Right lobe of liver (tissue), 6 donors: ENCODE results near the gene CFAP107. TPM values are rescaled to one million over a fixed set of nuclear protein-coding genes. Genes with fewer than 3 reads are reported as not detected.
"Not testable (repeated sequence)": the region's sequence is repeated elsewhere in the genome, so short reads cannot be mapped to it uniquely, and the experiment has no call there.

Experiments
- ATAC-seq, 4 donors: fragments of 200-7000 bp; cut with Tn5 transposase; one replicate each; pipeline ENCODE4 v1.9.1; 2020; ENCODE audit warnings: mild to moderate bottlenecking in 4 of 4, moderate library complexity in 4 of 4
- DNase-seq, 3 donors: peaks; one replicate each; pipeline ENCODE4 v3.0.0-alpha.2; 2020
- H3K27ac ChIP-seq, 3 donors: fragments of 200-600 bp; one replicate each; pipeline ENCODE4 v1.8.0; 2022
- H3K27me3 ChIP-seq, 2 donors: fragments of 200-600 bp; one replicate each; pipeline ENCODE4 v1.8.0; 2022
- H3K36me3 ChIP-seq, 4 donors: fragments of 200-600 bp; sonication (generic) in 1 of 4; one replicate each; pipeline versions ENCODE4 v1.5.1 to v1.8.0; 2017 to 2022; ENCODE audit warnings: control low read depth in 1 of 4
- H3K4me1 ChIP-seq, 4 donors: fragments of 200-600 bp; sonication (generic) in 1 of 4; one replicate each; pipeline versions ENCODE4 v1.5.1 to v1.8.0; 2017 to 2022; ENCODE audit warnings: control low read depth in 1 of 4
- H3K4me3 ChIP-seq, 3 donors: fragments of 200-600 bp; one replicate each; pipeline ENCODE4 v1.8.0; 2022
- H3K9me3 ChIP-seq, 4 donors: fragments of 200-600 bp; sonication (generic) in 1 of 4; one replicate each; pipeline versions ENCODE4 v1.5.1 to v1.8.0; 2017 to 2022; ENCODE audit warnings: control low read depth in 1 of 4
- POLR2A ChIP-seq: fragments of 450-650 bp; IDR thresholded peaks from one replicate; pipeline ENCODE4 v1.6.1; 2017; ENCODE audit warnings: antibody characterized with exemption, mild to moderate bottlenecking
- WGBS: methylation state at CpG from one replicate; pipeline ENCODE4 v1.1.6; 2018; ENCODE audit warnings: low coverage, low lambda C conversion rate; ENCODE audit not compliant: insufficient coverage; ENCODE audit errors: missing lambda C conversion rate; 5-methylcytosine and 5-hydroxymethylcytosine counted together
- intact Hi-C, 2 donors: fragments of 100-400 bp; cut with DNase I; formaldehyde crosslinking; loops; one replicate each; pipeline versions ENCODE4 v1.11.2 to v1.14.1; 2022
- total RNA-seq, 6 experiments: library from RNA; depleted of rRNA in 2 of 6; stranded (reverse); fragments of >200 nt in 2 of 6; fragmentation: NEBNext Ultra II Directional in 3 of 6; extraction: Animal tissue kit (Norgen Biotek cat#: 25700) in 3 of 6; gene quantifications; one replicate each; pipeline versions ENCODE4 v1.1.0 to v1.2.4, GENCODE V29; 2016 to 2023
- TF ChIP-seq, protein P1 (sequence below), 4 donors: fragments of 200-600 bp in 3 of 4; fragments of 450-650 bp in 1 of 4; IDR thresholded peaks; one replicate each; pipeline versions ENCODE4 v1.5.1 to v1.8.0; 2016 to 2022; ENCODE audit warnings: antibody characterized with exemption in 4 of 4, mild to moderate bottlenecking in 2 of 4
- donor health status: DM: no; HTN: yes; CAD: no.
- donor health status: DM: no; HTN: no; CAD: no.
- donor health status: DM: no; HTN: no; CAD: no.
- donor health status: DM: no; HTN: yes; CAD: no.
- donor health status: DM: no; HTN: yes; CAD: no.

The CFAP107 gene
- total RNA-seq, 6 experiments from 2014 or later: not detected

DNA sequence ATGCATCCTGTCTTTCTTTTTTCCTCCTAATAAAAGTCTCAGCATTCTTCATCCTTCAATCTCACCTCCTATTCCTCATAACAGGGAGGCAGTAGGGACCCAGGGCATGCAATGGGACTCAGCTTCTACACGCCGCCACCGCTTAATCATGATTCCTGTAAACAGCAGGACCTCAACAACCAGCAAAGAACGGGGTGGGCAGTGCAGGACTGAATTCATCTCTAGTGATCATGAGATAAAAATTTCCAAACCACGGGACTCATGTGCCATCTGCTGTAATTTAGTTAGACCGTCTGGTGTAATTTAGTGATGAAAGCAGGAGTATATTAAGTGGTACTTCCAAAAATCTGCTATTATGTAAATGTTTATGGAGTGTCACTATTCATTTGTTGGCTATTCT lies 32.9 kb downstream of the CFAP107 start:
- H3K4me1 ChIP-seq: no peaks in the 10 kb centered on the region
- WGBS: 58% methylated on average over 4 of the region's 6 CpGs
- DNase-seq: no peak

DNA sequence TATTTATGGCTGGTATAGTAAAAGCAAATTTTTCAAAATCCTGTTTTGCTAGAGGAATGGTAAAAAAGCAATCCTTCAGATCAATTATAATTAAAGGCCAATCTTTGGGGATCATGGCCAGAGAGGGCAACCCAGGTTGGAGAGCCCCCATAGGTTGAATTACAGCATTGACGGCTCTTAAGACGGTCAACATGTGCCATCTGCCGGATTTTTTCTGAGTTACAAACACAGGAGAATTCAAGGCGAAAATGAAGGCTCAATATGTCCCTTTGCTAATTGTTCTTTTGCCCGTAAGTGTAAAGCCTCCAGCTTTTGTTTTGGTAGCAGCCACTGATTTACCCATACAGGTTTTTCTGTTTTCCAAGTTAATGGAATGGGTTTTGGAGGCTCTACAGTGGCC lies 35.5 kb downstream of the CFAP107 start:
- H3K4me3 ChIP-seq, H3K27ac ChIP-seq, H3K27me3 ChIP-seq, H3K9me3 ChIP-seq, ATAC-seq, H3K36me3 ChIP-seq, H3K4me1 ChIP-seq, intact Hi-C loops, DNase-seq: not testable (repeated sequence)
- 46% methylated on average over 3 of the region's 5 CpGs for WGBS

More for the DNA sequence above, 32.9 kb downstream of the CFAP107 start:
- H3K27me3 ChIP-seq: no peaks in the 10 kb centered on the region
- H3K27ac ChIP-seq: no peak overlapping the region
- TF ChIP-seq, protein P1, sequence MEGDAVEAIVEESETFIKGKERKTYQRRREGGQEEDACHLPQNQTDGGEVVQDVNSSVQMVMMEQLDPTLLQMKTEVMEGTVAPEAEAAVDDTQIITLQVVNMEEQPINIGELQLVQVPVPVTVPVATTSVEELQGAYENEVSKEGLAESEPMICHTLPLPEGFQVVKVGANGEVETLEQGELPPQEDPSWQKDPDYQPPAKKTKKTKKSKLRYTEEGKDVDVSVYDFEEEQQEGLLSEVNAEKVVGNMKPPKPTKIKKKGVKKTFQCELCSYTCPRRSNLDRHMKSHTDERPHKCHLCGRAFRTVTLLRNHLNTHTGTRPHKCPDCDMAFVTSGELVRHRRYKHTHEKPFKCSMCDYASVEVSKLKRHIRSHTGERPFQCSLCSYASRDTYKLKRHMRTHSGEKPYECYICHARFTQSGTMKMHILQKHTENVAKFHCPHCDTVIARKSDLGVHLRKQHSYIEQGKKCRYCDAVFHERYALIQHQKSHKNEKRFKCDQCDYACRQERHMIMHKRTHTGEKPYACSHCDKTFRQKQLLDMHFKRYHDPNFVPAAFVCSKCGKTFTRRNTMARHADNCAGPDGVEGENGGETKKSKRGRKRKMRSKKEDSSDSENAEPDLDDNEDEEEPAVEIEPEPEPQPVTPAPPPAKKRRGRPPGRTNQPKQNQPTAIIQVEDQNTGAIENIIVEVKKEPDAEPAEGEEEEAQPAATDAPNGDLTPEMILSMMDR (IDR thresholded peaks at IDR 0.05): no peak
- no peak for TF ChIP-seq POLR2A
- H3K9me3 ChIP-seq: no peaks in the 10 kb centered on the region
- intact Hi-C loops: no loop called here
- H3K4me3 ChIP-seq: no peak overlapping the region
- ATAC-seq: no peak
- no peaks in the 10 kb centered on the region for H3K36me3 ChIP-seq

DNA sequence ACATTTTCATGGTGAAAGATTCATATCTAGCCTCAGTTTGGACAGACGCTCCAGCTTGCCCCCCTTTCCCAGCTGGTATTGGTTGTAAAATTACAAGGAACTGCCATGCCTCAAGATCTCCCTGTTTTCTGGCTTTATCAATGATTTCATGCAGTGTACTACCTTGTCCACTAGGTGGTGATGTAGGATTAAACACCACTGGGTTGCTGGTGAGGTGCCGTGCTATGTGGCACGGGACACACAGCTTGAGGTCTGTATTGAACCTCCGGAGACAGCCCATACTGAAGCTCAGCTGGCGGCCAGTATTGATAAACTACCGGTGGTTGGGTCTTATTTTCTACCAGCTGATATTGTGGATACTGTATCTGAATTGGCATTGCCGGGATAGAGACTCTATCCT lies 37.8 kb downstream of the CFAP107 start:
- TF ChIP-seq, protein P1 (IDR thresholded peaks at IDR 0.05): peak in 3 of 4 donors; percentile 25 to 29 (median 26)
- H3K4me3 ChIP-seq, H3K9me3 ChIP-seq, H3K36me3 ChIP-seq, intact Hi-C loops, H3K27ac ChIP-seq, H3K27me3 ChIP-seq, H3K4me1 ChIP-seq, DNase-seq: not testable (repeated sequence)
- peak; percentile 40 to 52 (median 46) for ATAC-seq
- 0% methylated on average over 1 of the region's 7 CpGs for WGBS

DNA sequence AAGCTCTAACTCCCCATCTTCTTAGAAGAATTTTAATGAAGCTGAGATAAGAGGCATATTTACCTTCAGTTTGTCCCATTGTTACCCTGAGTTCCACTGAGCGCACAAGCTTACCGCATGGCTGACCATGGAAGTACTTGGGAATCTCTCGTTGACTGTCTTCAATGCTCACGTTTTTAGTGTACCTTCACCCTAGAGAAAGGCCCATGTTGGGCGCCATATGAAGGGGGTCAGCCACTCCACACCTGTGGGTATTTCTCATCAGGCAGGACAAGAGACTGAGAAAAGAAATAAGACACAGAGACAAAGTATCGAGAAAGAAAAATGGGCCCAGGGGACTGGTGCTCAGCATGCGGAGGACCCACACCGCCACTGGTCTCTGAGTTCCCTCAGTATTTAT lies 38.7 kb downstream of the CFAP107 start:
- H3K27ac ChIP-seq, H3K4me3 ChIP-seq, DNase-seq, H3K4me1 ChIP-seq, H3K36me3 ChIP-seq, H3K27me3 ChIP-seq, intact Hi-C loops, ATAC-seq, H3K9me3 ChIP-seq: not testable (repeated sequence)
- 92% methylated on average over 6 of the region's 8 CpGs for WGBS

DNA sequence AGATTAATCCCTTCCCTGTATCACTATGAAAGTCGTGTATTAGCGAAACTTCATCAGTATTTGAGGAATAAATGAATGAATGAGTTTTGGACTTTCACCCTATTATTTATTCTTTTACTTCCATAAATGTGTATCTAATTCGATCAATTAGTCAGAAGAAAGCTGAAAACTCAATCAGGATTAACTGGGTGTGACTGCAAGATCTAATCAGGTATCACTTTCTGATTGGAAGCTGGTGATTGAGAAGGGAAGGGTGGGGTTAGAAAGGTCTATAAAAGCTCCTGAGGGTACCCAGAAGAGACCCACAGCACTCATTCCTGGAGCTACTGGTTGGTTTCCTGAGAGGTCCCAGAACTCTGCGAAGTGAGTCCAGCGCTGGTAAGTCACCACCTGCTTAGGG lies 45.1 kb downstream of the CFAP107 start, which contains the start of gene PRAMEF1:
Gene PRAMEF1, plus strand, starts transcription at position 301 of the 400 bp plus-strand sequence. CDS start 1,831 bp downstream, outside the sequence.
- H3K27me3 ChIP-seq, H3K36me3 ChIP-seq, intact Hi-C loops, H3K4me3 ChIP-seq, DNase-seq, H3K9me3 ChIP-seq, H3K4me1 ChIP-seq, H3K27ac ChIP-seq, ATAC-seq: not testable (repeated sequence)
- WGBS: 60% methylated on average over 3 of the region's 5 CpGs

DNA sequence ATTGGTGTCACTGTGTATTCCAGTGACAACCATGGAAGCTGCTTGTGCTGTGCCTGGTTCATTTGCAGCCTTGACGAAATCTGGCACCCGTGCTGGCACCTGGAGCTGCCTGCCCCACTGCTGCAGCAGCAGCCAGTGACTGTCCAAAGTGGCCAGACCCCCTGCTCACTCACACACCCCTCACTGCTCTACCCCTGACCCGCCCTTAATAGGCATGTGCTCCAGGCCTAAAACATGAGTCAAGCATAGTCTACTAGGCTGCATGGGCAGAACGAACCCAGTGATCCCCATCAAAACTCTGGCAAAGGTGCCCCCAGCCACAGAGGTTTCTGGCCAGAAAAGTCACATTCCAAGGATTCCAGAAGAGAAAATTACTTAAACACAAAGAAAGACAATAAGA lies 52.9 kb downstream of the CFAP107 start:
- 28% methylated on average over 3 of the region's 4 CpGs for WGBS
- intact Hi-C loops: no loop called here
- Histone ChIP-seq H3K4me1 (no peaks in the 10 kb centered on the region), H3K27ac (no peak overlapping the region), H3K27me3 (no peaks in the 10 kb centered on the region), H3K9me3 (no peaks in the 10 kb centered on the region), H3K36me3 (no peaks in the 10 kb centered on the region), H3K4me3 (no peak overlapping the region)
- TF ChIP-seq POLR2A: no peak
- TF ChIP-seq, protein P1 (IDR thresholded peaks at IDR 0.05): no peak
- no peak for ATAC-seq
- DNase-seq: no peak
